MM.1S (cell line): ENCODE measurements around the gene POLQ.

Source experiments
- DNase-seq: peaks from one replicate; pipeline ENCODE4 v3.0.0-alpha.2; 2015
- H2AFZ ChIP-seq: fragments of 300-600 bp; sonication (generic); 2 replicates; pipeline ENCODE4 v1.6.0; 2016; ENCODE audit warnings: antibody characterized with exemption, low read length
- H3F3A ChIP-seq: fragments of 300-600 bp; sonication (generic); 2 replicates; pipeline ENCODE4 v1.6.1; 2016; ENCODE audit warnings: mild to moderate bottlenecking, antibody characterized with exemption, low read length, moderate library complexity, mixed read lengths; ENCODE audit not compliant: insufficient read depth
- H3K27ac ChIP-seq: fragments of 300-600 bp; sonication (generic); 2 replicates; pipeline ENCODE4 v1.5.1; 2016; ENCODE audit warnings: mild to moderate bottlenecking, low read length
- H3K27me3 ChIP-seq: fragments of 300-600 bp; sonication (generic); replicated peaks from 2 replicates; pipeline ENCODE4 v1.6.0; 2016; ENCODE audit warnings: low read length; ENCODE audit not compliant: insufficient read depth
- H3K36me3 ChIP-seq: fragments of 300-600 bp; sonication (generic); replicated peaks from 2 replicates; pipeline ENCODE4 v1.6.1; 2016; ENCODE audit warnings: mild to moderate bottlenecking, low read length, mixed read lengths; ENCODE audit not compliant: insufficient read depth
- H3K4me1 ChIP-seq: fragments of 300-600 bp; sonication (generic); 2 replicates; pipeline ENCODE4 v1.6.1; 2016; ENCODE audit warnings: low read length, mixed read lengths
- H3K4me2 ChIP-seq: fragments of 300-600 bp; sonication (generic); 2 replicates; pipeline ENCODE4 v1.6.0; 2016; ENCODE audit warnings: low read depth, low read length
- H3K4me3 ChIP-seq: fragments of 300-600 bp; sonication (generic); 2 replicates; pipeline ENCODE4 v1.5.1; 2016; ENCODE audit warnings: low read length, mixed read lengths
- H3K79me2 ChIP-seq: fragments of 300-600 bp; sonication (generic); 2 replicates; pipeline ENCODE4 v1.6.1; 2016; ENCODE audit warnings: mixed run types, low read length, mixed read lengths
- H3K9ac ChIP-seq: fragments of 300-600 bp; sonication (generic); 2 replicates; pipeline ENCODE4 v1.6.1; 2016; ENCODE audit warnings: low read length, mixed read lengths
- H3K9me2 ChIP-seq: fragments of 300-600 bp; sonication (generic); replicated peaks from 2 replicates; pipeline ENCODE4 v1.6.1; 2016; ENCODE audit warnings: mild to moderate bottlenecking, low read length, mixed read lengths; ENCODE audit not compliant: insufficient read depth
- H3K9me3 ChIP-seq: fragments of 300-600 bp; sonication (generic); replicated peaks from 2 replicates; pipeline ENCODE4 v1.6.1; 2016; ENCODE audit warnings: mild to moderate bottlenecking, low read length, mixed read lengths; ENCODE audit not compliant: insufficient read depth
- H4K20me1 ChIP-seq: fragments of 300-600 bp; sonication (generic); 2 replicates; pipeline ENCODE4 v1.6.1; 2016; ENCODE audit warnings: mild to moderate bottlenecking, low read length, moderate library complexity, mixed read lengths; ENCODE audit not compliant: insufficient read depth
- EZH2 ChIP-seq: fragments of 300-600 bp; sonication (generic); optimal IDR thresholded peaks from 2 replicates; pipeline ENCODE3; 2017; ENCODE audit warnings: low read depth, mild to moderate bottlenecking, antibody characterized with exemption, low read length, mixed read lengths
- EZH2phosphoT487 ChIP-seq: fragments of 300-600 bp; sonication (generic); IDR thresholded peaks from 2 replicates; pipeline ENCODE4 v1.6.1; 2018; ENCODE audit warnings: antibody characterized with exemption, low read length
- TF ChIP-seq, protein P1 (sequence below): fragments of 300-600 bp; sonication (generic); IDR thresholded peaks from 2 replicates; pipeline ENCODE4 v1.5.1; 2016; ENCODE audit warnings: antibody characterized with exemption, low read length, mixed read lengths

The POLQ gene

DNA sequence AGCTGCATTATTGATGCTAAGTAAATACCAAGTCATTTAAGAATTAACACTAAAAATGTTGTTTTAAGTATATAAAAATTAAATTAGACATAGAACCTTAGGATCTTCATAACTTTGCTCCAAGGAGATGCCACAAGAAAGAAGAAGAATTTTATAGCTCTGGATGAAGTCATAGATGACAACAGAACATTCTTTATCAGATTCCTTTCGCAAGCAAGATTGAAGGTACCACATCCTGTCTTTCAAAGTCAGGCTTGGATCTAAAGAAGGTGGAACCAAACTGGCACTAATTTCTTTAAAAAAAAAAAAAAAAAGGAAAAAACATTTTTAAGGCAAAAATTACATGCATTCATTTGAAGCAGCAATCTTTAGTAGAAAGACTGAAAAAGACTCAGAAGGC lies 62.5 kb downstream of the POLQ start:
- H3K9ac ChIP-seq = no peak overlapping the region
- H3K9me3 ChIP-seq = no peaks in the 10 kb centered on the region
- no peaks in the 10 kb centered on the region for H3K79me2 ChIP-seq
- H3K4me1 ChIP-seq = no peaks in the 10 kb centered on the region
- H3K4me2 ChIP-seq = no peak overlapping the region
- H3K4me3 ChIP-seq = no peak overlapping the region
- H2AFZ ChIP-seq = no peak overlapping the region
- H3K27me3 ChIP-seq = no peaks in the 10 kb centered on the region
- H3K9me2 ChIP-seq = no peaks in the 10 kb centered on the region
- DNase-seq = no peak
- no peaks in the 10 kb centered on the region for H4K20me1 ChIP-seq
- no peak overlapping the region for H3K27ac ChIP-seq
- H3F3A ChIP-seq = no peaks in the 10 kb centered on the region
- TF ChIP-seq EZH2phosphoT487 (no peak), EZH2 (no peak)
- TF ChIP-seq, protein P1, sequence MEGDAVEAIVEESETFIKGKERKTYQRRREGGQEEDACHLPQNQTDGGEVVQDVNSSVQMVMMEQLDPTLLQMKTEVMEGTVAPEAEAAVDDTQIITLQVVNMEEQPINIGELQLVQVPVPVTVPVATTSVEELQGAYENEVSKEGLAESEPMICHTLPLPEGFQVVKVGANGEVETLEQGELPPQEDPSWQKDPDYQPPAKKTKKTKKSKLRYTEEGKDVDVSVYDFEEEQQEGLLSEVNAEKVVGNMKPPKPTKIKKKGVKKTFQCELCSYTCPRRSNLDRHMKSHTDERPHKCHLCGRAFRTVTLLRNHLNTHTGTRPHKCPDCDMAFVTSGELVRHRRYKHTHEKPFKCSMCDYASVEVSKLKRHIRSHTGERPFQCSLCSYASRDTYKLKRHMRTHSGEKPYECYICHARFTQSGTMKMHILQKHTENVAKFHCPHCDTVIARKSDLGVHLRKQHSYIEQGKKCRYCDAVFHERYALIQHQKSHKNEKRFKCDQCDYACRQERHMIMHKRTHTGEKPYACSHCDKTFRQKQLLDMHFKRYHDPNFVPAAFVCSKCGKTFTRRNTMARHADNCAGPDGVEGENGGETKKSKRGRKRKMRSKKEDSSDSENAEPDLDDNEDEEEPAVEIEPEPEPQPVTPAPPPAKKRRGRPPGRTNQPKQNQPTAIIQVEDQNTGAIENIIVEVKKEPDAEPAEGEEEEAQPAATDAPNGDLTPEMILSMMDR = no peak
- H3K36me3 ChIP-seq = peaks cover 7% of the 10 kb centered on the region; the same call in 1 of the 2 replicates

DNA sequence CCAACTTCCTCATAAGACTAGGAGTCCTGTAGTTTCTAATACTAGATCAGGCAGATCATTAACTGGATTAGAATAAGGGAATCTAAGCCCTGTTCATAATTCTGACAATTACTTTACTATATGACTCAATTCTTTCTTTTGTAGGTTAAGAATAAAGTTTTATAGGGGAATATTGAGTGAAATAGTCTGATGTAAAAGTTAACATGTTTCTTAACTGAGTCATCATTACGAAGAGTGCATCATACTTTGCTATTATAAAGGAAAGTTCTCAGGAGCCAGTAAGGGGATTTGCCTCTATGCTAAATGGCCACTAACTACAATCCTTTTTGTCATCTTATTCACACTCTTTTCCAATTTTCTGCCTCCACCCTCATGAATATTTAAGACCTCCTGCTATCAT lies 63.1 kb downstream of the POLQ start:
- Histone ChIP-seq H3K27ac (no peak overlapping the region), H2AFZ (no peak overlapping the region), H3K9ac (no peak overlapping the region), H3K36me3 (peaks cover 7% of the 10 kb centered on the region; the same call in 1 of the 2 replicates), H3K27me3 (no peaks in the 10 kb centered on the region), H3K4me1 (no peaks in the 10 kb centered on the region), H3K9me2 (no peaks in the 10 kb centered on the region), H3K4me3 (no peak overlapping the region), H3K79me2 (peaks cover 5% of the 10 kb centered on the region; the same call in 1 of the 2 replicates), H4K20me1 (no peaks in the 10 kb centered on the region), H3F3A (no peaks in the 10 kb centered on the region), H3K9me3 (no peaks in the 10 kb centered on the region), H3K4me2 (no peak overlapping the region)
- DNase-seq = no peak
- TF ChIP-seq EZH2phosphoT487 = no peak
- TF ChIP-seq EZH2 = no peak
- TF ChIP-seq, protein P1 = no peak

DNA sequence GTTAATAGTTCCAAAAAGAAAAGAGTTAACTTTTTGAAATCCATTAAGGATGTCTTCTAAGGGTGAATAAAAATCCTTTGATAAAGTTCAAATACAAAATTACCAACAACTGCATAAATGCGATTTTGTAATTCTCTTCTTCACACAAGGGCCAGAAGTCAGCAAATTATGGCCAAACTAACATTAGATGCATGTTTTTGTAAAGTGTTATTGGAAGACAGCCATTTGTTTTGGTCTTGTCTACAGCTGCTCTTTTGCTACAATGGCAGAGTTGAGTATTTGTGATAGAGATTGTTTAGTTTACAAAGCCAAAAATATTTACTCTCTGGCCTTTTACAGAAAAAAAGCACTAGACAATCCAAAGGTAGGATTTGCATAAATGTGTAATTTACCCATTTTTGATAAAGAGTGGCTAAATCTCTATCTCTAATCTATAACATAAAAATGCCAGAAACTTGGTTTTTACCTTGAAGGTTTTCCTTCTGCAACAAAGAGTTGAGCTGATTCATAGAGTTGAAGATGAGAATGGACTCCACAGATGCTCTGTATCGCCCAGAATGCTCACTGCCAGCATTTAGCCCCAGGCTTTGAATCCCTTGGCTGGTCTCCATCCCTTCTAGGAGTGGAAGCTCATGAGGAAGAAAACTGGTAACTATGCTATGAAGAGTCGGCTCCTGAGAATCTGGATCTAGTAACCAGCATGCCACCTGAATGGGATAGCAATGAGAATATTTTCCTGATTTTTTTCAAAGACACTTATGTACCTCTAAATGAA lies 64.5 kb downstream of the POLQ start:
- Histone ChIP-seq H3K9me3 (no peaks in the 10 kb centered on the region), H3F3A (no peaks in the 10 kb centered on the region), H3K4me1 (no peaks in the 10 kb centered on the region), H3K27ac (no peak overlapping the region), H3K36me3 (peaks cover 14% of the 10 kb centered on the region; the same call in 1 of the 2 replicates), H3K79me2 (peaks cover 6% of the 10 kb centered on the region; the same call in 1 of the 2 replicates), H3K4me2 (no peak overlapping the region), H3K27me3 (no peaks in the 10 kb centered on the region), H3K4me3 (no peak overlapping the region), H3K9ac (no peak overlapping the region), H3K9me2 (no peaks in the 10 kb centered on the region), H4K20me1 (no peaks in the 10 kb centered on the region), H2AFZ (no peak overlapping the region)
- TF ChIP-seq, protein P1 = no peak
- no peak for TF ChIP-seq EZH2
- TF ChIP-seq EZH2phosphoT487 = no peak
- no peak for DNase-seq
